Measurements from ENCODE around the gene MBD3. TPM values are rescaled to one million over a fixed set of nuclear protein-coding genes. Genes with fewer than 3 reads are reported as not detected.

The MBD3 gene
- total and polyA plus RNA-seq, 8 donors = 39.8 to 154 (median 57.4) TPM

DNA sequence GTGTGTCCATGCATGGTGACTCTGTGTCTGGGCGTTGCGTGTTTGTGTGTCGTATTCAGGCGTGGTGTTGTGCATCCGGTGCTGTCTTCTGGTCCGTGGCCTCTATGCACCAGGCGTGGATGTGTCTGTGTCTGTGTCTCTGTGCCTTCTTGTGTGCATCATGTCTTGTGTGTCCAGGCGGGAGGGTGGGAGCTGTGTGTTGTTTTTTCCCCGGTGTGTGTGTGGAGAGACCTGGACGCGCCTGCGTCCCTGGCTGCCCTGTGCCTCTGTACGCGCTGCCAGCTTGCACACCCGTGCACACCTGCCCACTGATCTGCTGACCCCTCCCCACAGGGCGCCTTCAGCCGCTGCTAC is 67.7 kb downstream of the MBD3 start:
- TF ChIP-seq EP300 (IDR thresholded peaks at IDR 0.05) = no peak
- TF ChIP-seq CTCF (IDR thresholded peaks at IDR 0.05) = no peak
- TF ChIP-seq POLR2AphosphoS5 (IDR thresholded peaks at IDR 0.05) = no peak
- TF ChIP-seq POLR2A (IDR thresholded peaks at IDR 0.05) = no peak
- H3K4me3 ChIP-seq = no peak overlapping the region
- H3K27ac ChIP-seq = no peak overlapping the region
- peaks cover 7 to 94% (median 62%) of the 10 kb centered on the region in 3 donors for H3K27me3 ChIP-seq
- H3K36me3 ChIP-seq = no peaks in the 10 kb centered on the region
- WGBS, 5 donors = 57 to 67% (median 64%) methylated on average over 16 to 17 of the region's 17 CpGs
- intact Hi-C loops (cut with DNase I; ENCODE audit: low total_unique reads) = no loop called here
- DNase-seq = no peak
- no peaks in the 10 kb centered on the region for H3K9me3 ChIP-seq
- H3K4me1 ChIP-seq = peaks cover 0 to 15% (median 10%) of the 10 kb centered on the region in 4 donors

GRCh38 chr19:1524287-1524971 is 68.2 kb downstream of the MBD3 start:
- Histone ChIP-seq H3K4me1 (peaks cover 0 to 15% (median 10%) of the 10 kb centered on the region in 4 donors), H3K36me3 (no peaks in the 10 kb centered on the region), H3K27me3 (peaks cover 7 to 92% (median 59%) of the 10 kb centered on the region in 3 donors), H3K9me3 (no peaks in the 10 kb centered on the region), H3K4me3 (peak overlapping the region in 3 of 4 donors; percentile 13 to 29 (median 26)), H3K27ac (no peak overlapping the region)
- WGBS, 5 donors = 13 to 27% (median 16%) methylated on average over 11 to 49 of the region's 49 CpGs
- DNase-seq = peak in 1 of 2 donors; percentile 23
- no peak for TF ChIP-seq EP300 (IDR thresholded peaks at IDR 0.05)
- intact Hi-C loops (cut with DNase I; ENCODE audit: low total_unique reads) = no loop called here

Small RNA genes lying within 50 kb of the gene (small RNA-seq; reads per million reads assigned to genes)
- gene AC005943.2 (0 reads per million in 4 donors), gene RN7SL477P (0 reads per million in 4 donors), gene RNU6-1223P (0 reads per million in 4 donors)

Other genes starting within 250 kb of the MBD3 start
- gene NDUFS7, start 209.0 kb downstream of the MBD3 start, total RNA-seq = 100 to 1,000 TPM in 3 of 5 donors, 10 to 100 TPM in 2; 31.6 to 217 (median 102) TPM
- 100 to 1,000 TPM; 107 to 169 (median 138) TPM for gene NDUFS7, start 209.0 kb downstream of the MBD3 start, polyA plus RNA-seq
- 10 to 100 TPM in 1 of 5 donors, 1 to 10 TPM in 2, not detected in 2; 2.6 to 15.6 (median 4.5) TPM for gene GAMT, start 191.3 kb downstream of the MBD3 start, total RNA-seq
- gene GAMT, start 191.3 kb downstream of the MBD3 start, polyA plus RNA-seq = 100 to 1,000 TPM in 1 of 3 donors, 10 to 100 TPM in 2; 26.8 to 102 (median 55.3) TPM
- 100 to 1,000 TPM in 1 of 5 donors, 10 to 100 TPM in 4; 21.4 to 124 (median 42.5) TPM for gene DAZAP1, start 185.3 kb downstream of the MBD3 start, total RNA-seq
- gene DAZAP1, start 185.3 kb downstream of the MBD3 start, polyA plus RNA-seq = 10 to 100 TPM; 55.9 to 68.1 (median 63.4) TPM
- 1,000 to 10,000 TPM in 4 of 5 donors, 100 to 1,000 TPM in 1; 428 to 2,471 (median 1,694) TPM for gene RPS15, start 154.5 kb downstream of the MBD3 start, total RNA-seq
- gene RPS15, start 154.5 kb downstream of the MBD3 start, polyA plus RNA-seq = 1,000 to 10,000 TPM; 2,846 to 4,539 (median 3,866) TPM
- gene APC2, start 142.7 kb downstream of the MBD3 start, total RNA-seq = 1 to 10 TPM in 2 of 5 donors, under 1 TPM in 2, not detected in 1; 0.58 to 3.5 (median 2.0) TPM
- gene APC2, start 142.7 kb downstream of the MBD3 start, polyA plus RNA-seq = under 1 TPM; 0.10 to 0.31 (median 0.15) TPM
- gene C19orf25, start 113.7 kb downstream of the MBD3 start, total RNA-seq = 10 to 100 TPM in 4 of 5 donors, 1 to 10 TPM in 1; 5.4 to 84.3 (median 21.3) TPM
- gene C19orf25, start 113.7 kb downstream of the MBD3 start, polyA plus RNA-seq = 10 to 100 TPM; 25.4 to 34.9 (median 32.7) TPM
- 10 to 100 TPM in 2 of 5 donors, 1 to 10 TPM in 1, not detected in 2; 1.7 to 26.8 (median 19.7) TPM for gene PCSK4, start 102.5 kb downstream of the MBD3 start, total RNA-seq
- 1 to 10 TPM; 2.7 to 5.0 (median 3.2) TPM for gene PCSK4, start 102.5 kb downstream of the MBD3 start, polyA plus RNA-seq
- gene REEP6, start 101.7 kb downstream of the MBD3 start, total RNA-seq = 10 to 100 TPM in 1 of 5 donors, 1 to 10 TPM in 1, not detected in 3; 3.7 to 24.3 TPM
- 10 to 100 TPM in 1 of 3 donors, 1 to 10 TPM in 2; 3.5 to 10.1 (median 6.1) TPM for gene REEP6, start 101.7 kb downstream of the MBD3 start, polyA plus RNA-seq
- 10 to 100 TPM in 1 of 5 donors, 1 to 10 TPM in 2, not detected in 2; 1.7 to 29.5 (median 1.8) TPM for gene ADAMTSL5, start 79.8 kb downstream of the MBD3 start, total RNA-seq
- 1 to 10 TPM; 1.1 to 5.6 (median 1.4) TPM for gene ADAMTSL5, start 79.8 kb downstream of the MBD3 start, polyA plus RNA-seq
- not detected for gene PLK5, start 68.8 kb downstream of the MBD3 start, total RNA-seq
- gene PLK5, start 68.8 kb downstream of the MBD3 start, polyA plus RNA-seq = under 1 TPM in 2 of 3 donors, not detected in 1; 0.12 to 0.80 TPM
- 10 to 100 TPM in 3 of 5 donors, 1 to 10 TPM in 2; 9.4 to 90.4 (median 20.1) TPM for gene MEX3D, start 24.5 kb downstream of the MBD3 start, total RNA-seq
- 10 to 100 TPM in 1 of 3 donors, 1 to 10 TPM in 2; 4.9 to 11.8 (median 7.8) TPM for gene MEX3D, start 24.5 kb downstream of the MBD3 start, polyA plus RNA-seq
- 100 to 1,000 TPM in 3 of 5 donors, 10 to 100 TPM in 2; 32.2 to 659 (median 151) TPM for gene UQCR11, start 12.6 kb upstream of the MBD3 start, total RNA-seq
- 100 to 1,000 TPM; 140 to 217 (median 191) TPM for gene UQCR11, start 12.6 kb upstream of the MBD3 start, polyA plus RNA-seq
- gene TCF3, start 59.8 kb upstream of the MBD3 start, total RNA-seq = 10 to 100 TPM; 12.8 to 90.2 (median 34.8) TPM
- gene TCF3, start 59.8 kb upstream of the MBD3 start, polyA plus RNA-seq = 10 to 100 TPM; 30.2 to 34.6 (median 33.7) TPM
- gene ONECUT3, start 160.6 kb upstream of the MBD3 start, total RNA-seq = under 1 TPM in 2 of 5 donors, not detected in 3; 0.29 to 0.37 TPM
- under 1 TPM in 1 of 3 donors, not detected in 2; 0.13 TPM for gene ONECUT3, start 160.6 kb upstream of the MBD3 start, polyA plus RNA-seq
- gene ATP8B3, start 219.4 kb upstream of the MBD3 start, total RNA-seq = 1 to 10 TPM in 1 of 5 donors, not detected in 4; 1.3 TPM
- gene ATP8B3, start 219.4 kb upstream of the MBD3 start, polyA plus RNA-seq = 1 to 10 TPM in 1 of 3 donors, under 1 TPM in 2; 0.15 to 1.4 (median 0.31) TPM